ENCODE data around the gene DLX1.
"Not testable (repeated sequence)": the region's sequence is repeated elsewhere in the genome, so short reads cannot be mapped to it uniquely, and the experiment has no call there.

The DLX1 gene

GRCh38 chr2:172052000-172052983 is 33.0 kb upstream of the DLX1 start:
- TF ChIP-seq CTCF (IDR thresholded peaks at IDR 0.05; ENCODE audit: borderline replicate concordance, insufficient read depth, low read depth, low read length) = no peak
- no peak overlapping the region for H3K4me3 ChIP-seq (ENCODE audit: low read depth, low read length)

- no peak for TF ChIP-seq CTCF (IDR thresholded peaks at IDR 0.05; ENCODE audit: borderline replicate concordance, insufficient read depth, low read depth, low read length)
- H3K4me3 ChIP-seq (ENCODE audit: low read depth, low read length) = no peak overlapping the region
Measured at GRCh38 chr2:172053486-172053885, 31.8 kb upstream of the DLX1 start.

GRCh38 chr2:172056293-172056692 is 29.0 kb upstream of the DLX1 start:
- no peak for TF ChIP-seq CTCF (IDR thresholded peaks at IDR 0.05; ENCODE audit: borderline replicate concordance, insufficient read depth, low read depth, low read length)
- no peak overlapping the region for H3K4me3 ChIP-seq (ENCODE audit: low read depth, low read length)

- no peak for TF ChIP-seq CTCF (IDR thresholded peaks at IDR 0.05; ENCODE audit: borderline replicate concordance, insufficient read depth, low read depth, low read length)
Measured at GRCh38 chr2:172058660-172059059, 26.6 kb upstream of the DLX1 start.

GRCh38 chr2:172060118-172060517 is 25.2 kb upstream of the DLX1 start:
- H3K4me3 ChIP-seq (ENCODE audit: low read depth, low read length) = not testable (repeated sequence)

More at GRCh38 chr2:172058660-172059059, 26.6 kb upstream of the DLX1 start:
- no peak overlapping the region for H3K4me3 ChIP-seq (ENCODE audit: low read depth, low read length)

GRCh38 chr2:172062402-172063004 is 22.8 kb upstream of the DLX1 start:
- H3K4me3 ChIP-seq (ENCODE audit: low read depth, low read length) = no peak overlapping the region
- no peak for TF ChIP-seq CTCF (IDR thresholded peaks at IDR 0.05; ENCODE audit: borderline replicate concordance, insufficient read depth, low read depth, low read length)

GRCh38 chr2:172063446-172063845 is 21.9 kb upstream of the DLX1 start:
- no peak overlapping the region for H3K4me3 ChIP-seq (ENCODE audit: low read depth, low read length)
- no peak for TF ChIP-seq CTCF (IDR thresholded peaks at IDR 0.05; ENCODE audit: borderline replicate concordance, insufficient read depth, low read depth, low read length)
